Fibroblast of peridontal ligament (primary cell): ENCODE results near the gene RTRAF.

Experiments
- DNase-seq: peaks from one replicate; pipeline ENCODE4 v3.0.0-alpha.2; 2010; ENCODE audit errors: extremely low read depth

The RTRAF gene

DNA sequence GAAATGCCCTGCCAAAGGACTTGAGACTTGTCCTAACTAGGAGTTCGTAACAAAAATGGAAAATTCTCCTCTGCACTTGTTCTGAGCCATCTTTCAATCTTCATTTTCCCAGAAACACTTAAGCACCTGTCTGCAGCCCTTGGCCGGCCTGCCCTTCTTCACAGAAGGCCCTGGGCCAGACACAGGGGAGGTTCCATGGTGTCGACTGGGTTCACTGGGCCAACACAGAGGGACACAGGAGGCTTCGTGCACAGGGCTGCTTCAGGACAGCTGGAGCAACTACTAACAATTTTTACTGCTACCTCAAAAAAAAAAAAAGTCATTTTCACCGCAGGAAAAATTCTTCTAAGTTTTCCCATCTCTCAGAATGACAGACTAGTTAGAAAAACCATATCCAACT, 59.9 kb downstream of the RTRAF start:
- DNase-seq: no peak

DNA sequence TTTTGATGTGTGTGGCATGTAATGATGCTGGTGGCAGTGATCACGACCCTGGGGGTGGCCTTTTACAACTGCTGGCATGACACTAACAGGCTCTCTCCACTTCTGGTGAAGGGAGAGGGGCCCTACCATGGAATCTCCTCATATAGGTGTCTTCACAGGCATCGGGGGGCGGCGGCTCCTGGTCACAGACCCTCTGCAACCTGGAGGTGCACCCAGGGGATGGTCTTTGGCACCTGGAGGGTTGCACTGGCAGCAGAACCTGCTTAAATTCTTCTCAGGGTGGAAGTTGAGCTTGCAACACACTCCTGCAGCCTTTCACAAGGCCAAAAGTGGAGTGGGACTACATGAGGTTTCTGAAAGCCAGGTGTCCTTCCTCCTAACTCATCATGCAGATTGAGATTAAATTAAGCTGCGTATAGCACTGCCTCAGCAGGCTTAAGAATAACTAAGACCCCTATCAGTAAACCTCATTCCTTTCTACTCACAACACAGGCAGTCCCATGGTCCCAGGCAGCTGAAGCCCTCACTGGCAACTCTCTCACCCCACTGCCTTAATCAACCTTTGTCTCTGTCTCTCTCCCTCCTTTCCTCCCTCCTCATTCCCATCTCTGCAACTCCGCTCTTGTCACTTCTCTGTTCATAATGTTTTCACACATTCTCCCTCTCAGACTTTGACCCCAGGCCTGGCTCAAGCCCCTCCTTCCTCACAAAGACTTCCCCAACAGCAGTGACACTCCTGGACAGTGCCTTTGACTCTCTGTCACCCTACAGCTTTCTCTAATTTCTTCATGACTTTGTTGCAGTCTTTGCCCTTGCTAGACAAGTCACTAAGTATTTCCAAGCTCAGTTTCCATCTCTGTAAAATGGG, 60.6 kb downstream of the RTRAF start:
- DNase-seq: no peak

DNA sequence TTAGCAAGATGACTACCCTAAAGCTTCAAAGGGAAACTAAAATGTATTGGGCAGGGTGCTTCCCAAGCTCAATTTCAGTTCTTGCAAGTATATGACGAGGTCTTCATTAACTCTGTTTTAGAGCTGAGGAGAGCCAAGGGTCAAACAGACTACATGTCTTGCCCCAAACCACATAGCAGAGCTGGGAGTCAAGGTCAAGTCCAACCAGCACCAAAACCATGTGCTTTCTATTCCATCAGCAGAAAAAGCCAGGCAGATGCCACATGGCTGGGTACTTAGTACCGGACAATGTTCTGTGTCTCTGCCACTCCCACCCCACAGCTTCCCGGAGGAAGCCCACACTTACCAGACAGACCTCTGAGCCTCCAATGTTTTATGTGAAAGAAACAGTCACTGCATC, 61.9 kb downstream of the RTRAF start:
- DNase-seq: peak; percentile 80

DNA sequence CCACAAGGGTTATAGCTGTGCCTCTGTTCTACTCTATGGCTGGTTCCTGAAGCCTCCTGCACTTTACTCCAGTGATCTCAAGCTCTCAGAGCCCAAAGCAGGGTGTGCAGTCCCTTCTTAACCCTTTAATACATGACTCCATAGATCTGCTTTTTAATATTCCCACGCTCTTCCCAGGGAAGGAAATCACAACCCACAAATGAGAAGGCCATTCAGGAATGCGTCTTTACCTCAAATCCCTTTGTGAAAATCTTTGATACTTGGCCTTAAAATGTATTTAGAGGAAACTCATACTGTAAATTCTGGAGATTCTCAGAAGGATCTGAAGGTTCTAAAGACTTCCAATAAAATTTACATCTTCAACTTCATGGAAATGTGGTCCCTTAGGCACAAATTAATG, 62.5 kb downstream of the RTRAF start:
- peak; percentile 75 for DNase-seq

DNA sequence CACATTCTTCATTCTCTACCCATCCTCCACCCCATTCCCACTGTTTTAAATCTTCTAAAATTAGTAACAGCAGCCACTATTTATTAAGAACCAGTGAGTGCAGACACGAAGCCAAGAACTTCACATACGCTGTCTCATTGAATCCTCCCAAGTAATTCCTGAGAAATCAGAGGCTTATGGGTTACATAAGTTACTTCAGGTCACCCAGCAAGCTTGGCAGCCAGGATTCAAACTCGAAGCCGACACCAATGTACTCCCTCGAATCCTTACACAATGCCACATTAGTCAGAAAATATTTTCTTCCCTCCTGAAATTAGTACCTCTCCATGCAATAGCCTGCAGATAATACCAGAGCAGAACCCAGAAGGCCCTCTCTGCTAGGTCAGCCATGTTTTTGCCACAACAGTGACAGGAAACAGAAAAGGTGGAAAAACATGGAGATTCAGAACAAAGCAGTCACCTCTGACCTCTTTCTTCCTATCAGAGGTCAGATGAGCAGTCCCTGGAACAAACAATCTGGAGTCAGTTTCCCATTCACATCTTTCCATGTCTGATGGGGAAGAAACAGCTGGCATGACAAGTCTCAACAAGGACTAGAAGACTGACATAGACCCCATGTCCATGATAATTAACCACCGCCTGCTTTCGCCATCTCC, 63.1 kb downstream of the RTRAF start:
- peak; percentile 81 for DNase-seq

DNA sequence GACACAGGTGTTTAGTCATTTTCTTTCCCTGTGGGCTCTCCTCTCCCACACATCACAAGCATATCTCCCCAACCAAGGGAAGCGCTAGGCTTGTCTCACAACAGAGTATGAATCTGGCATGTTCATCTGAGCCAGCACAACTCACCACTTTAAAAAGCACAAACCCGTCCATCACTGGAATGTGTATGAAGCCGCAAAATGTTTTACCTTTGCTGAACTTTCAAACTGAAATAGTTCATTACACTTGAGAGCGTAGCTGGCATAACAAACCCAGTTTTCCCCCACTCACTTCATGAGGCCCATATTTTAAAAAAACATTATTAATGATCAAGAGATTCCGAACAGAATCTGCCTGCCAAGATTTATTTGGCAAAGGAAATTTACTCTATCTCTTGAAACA, 63.7 kb downstream of the RTRAF start:
- DNase-seq: peak; percentile 31

DNA sequence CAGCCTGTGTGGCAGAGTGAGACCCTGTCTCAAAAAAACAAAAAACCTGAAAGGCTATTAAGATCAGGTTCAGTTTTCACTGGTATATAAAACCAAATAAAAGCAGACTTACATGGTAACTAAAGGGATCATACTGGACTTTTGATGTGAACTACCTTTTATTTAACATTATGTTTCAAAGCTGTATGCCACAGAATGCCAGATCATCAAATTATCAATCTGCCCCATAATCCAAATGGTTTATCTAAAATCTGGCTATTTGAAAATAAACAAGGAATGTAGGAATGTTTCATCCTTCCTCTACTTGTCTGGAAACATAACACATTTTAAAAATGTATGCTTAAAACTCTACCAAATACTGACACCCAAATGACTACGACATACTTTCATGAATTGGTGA, 65.3 kb downstream of the RTRAF start:
- DNase-seq: no peak

DNA sequence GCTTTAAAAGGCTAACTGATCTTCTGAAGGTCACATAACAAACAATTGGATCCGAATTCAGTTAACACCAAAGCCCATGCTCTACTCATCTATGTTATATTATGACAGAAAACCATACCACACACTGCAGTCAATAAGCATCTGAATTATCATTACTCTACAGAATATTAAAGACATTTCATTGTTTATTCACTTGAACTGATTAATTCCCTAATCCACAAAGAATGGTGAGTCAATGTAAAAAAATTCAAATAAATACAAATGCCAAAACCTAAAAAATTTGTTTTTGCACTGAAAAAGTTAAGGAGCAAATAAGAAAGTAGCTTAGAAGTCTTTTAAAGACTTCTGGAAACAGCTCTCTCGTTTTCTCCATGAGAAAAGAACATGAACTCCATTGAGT, 65.8 kb downstream of the RTRAF start:
- peak; percentile 54 for DNase-seq

DNA sequence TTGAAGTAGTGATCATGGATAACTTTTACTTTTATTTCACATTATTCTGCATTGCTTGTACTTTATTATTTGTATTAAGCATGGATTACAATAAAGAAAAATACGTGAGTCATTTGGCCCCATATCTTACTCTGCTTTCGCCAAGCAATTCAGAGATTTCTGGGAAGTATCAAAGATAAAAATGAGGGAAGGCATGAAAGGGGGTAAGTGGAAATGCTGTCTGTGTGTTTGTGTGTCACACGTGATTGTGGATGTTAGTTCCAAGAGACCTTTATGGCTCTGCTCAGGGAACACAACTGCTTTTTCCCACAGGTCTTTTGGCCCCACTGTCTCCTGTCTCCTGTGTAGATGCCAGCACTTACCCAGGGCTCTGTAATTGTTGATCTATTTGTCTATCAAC, 69.0 kb downstream of the RTRAF start:
- no peak for DNase-seq

DNA sequence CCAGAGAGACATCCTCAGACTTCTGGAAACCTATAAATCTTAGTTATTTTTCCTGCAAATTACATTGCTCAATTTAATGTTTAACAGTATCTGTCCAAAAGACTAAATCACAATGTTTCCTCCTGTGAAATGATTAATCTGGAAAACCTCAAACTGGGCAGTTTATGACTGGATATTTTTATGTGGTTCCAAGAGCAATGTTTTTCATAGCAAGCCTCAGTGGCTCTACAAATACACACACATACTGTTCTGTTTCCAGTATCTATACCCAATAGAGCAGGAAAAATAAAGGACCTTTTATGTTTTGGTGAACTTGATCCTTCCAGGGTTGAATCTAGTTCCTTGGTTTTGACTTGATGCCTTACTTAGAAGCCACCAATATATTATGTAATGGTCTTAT, 70.3 kb downstream of the RTRAF start:
- DNase-seq: no peak

DNA sequence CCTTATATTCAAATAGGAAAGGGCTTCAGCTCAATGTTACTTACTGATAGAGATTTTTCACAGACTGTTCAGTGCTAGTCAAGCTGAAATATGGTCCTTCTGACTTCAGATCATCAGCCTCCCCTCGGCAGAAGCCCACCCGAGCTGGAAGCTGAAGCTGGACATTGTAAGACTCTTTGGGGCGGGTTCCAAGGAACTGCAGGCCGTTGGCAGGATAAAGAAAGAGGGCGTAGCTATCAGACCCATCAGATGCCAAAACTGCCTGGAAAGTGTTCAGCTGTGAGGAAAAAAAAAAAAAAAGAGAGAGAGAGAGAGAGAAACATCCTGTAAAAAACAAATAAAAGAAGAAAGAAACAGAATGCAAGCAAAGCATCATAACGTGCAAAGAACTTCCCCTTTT, 70.7 kb downstream of the RTRAF start:
- DNase-seq: peak; percentile 76
